HCT116 (cell line): ENCODE results near the gene MYO3B.

ENCODE experiments used
- MAX ChIP-seq: IDR thresholded peaks from 2 replicates; pipeline ENCODE4 v1.6.1; 2012
- SP1 ChIP-seq: IDR thresholded peaks from 2 replicates; pipeline ENCODE4 v1.6.1; 2012; ENCODE audit warnings: low read depth
- TF ChIP-seq, protein P1 (sequence below), 3 experiments: fragments of 200-600 bp in 1 of 3; sonication (generic) in 1 of 3; IDR thresholded peaks in 2 of 3; conservative IDR thresholded peaks in 1 of 3; 2 replicates each; pipeline ENCODE4 v1.5.1; 2012 to 2017; ENCODE audit warnings: low read depth in 2 of 3, low read length in 2 of 3, antibody characterized with exemption in 1 of 3, borderline replicate concordance in 1 of 3, control low read depth in 1 of 3, mild to moderate bottlenecking in 1 of 3, mixed read lengths in 1 of 3, mixed run types in 1 of 3, moderate library complexity in 1 of 3; ENCODE audit not compliant: insufficient read depth in 1 of 3

GRCh38 chr2:170265321-170265720, 87.4 kb downstream of the MYO3B start:
- TF ChIP-seq SP1 (no peak), MAX (no peak)
- TF ChIP-seq, protein P1, sequence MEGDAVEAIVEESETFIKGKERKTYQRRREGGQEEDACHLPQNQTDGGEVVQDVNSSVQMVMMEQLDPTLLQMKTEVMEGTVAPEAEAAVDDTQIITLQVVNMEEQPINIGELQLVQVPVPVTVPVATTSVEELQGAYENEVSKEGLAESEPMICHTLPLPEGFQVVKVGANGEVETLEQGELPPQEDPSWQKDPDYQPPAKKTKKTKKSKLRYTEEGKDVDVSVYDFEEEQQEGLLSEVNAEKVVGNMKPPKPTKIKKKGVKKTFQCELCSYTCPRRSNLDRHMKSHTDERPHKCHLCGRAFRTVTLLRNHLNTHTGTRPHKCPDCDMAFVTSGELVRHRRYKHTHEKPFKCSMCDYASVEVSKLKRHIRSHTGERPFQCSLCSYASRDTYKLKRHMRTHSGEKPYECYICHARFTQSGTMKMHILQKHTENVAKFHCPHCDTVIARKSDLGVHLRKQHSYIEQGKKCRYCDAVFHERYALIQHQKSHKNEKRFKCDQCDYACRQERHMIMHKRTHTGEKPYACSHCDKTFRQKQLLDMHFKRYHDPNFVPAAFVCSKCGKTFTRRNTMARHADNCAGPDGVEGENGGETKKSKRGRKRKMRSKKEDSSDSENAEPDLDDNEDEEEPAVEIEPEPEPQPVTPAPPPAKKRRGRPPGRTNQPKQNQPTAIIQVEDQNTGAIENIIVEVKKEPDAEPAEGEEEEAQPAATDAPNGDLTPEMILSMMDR (IDR thresholded peaks at IDR 0.05 in 2 of 3, conservative IDR thresholded peaks at IDR 0.05 in 1 of 3; ENCODE audit: borderline replicate concordance in 1 of 3, insufficient read depth in 1 of 3, low read depth in 2 of 3, low read length in 2 of 3) = no peak
